Mesenchymal stem cell (in vitro differentiated cells and primary cell): ENCODE measurements around the gene PSTPIP1.

ENCODE experiments used
- DNase-seq: peaks from one replicate; pipeline ENCODE4 v3.0.0-alpha.2; 2013
- H2AFZ ChIP-seq: one replicate; pipeline ENCODE4 v1.6.1; 2013; ENCODE audit warnings: low read depth, mild to moderate bottlenecking, control low read depth, inconsistent platforms, low read length, moderate library complexity
- H2AK5ac ChIP-seq: 2 replicates; pipeline ENCODE4 v1.6.1; 2013; ENCODE audit warnings: low read length, moderate library complexity, mild to moderate bottlenecking, inconsistent platforms; ENCODE audit not compliant: severe bottlenecking
- H2BK120ac ChIP-seq: one replicate; pipeline ENCODE4 v1.6.1; 2013; ENCODE audit warnings: low read depth, mild to moderate bottlenecking, inconsistent platforms, low read length, moderate library complexity
- H2BK12ac ChIP-seq, 2 experiments: one replicate each; pipeline ENCODE4 v1.6.1; 2013; ENCODE audit warnings: inconsistent platforms in 2 of 2, low read length in 2 of 2, mild to moderate bottlenecking in 2 of 2, moderate library complexity in 2 of 2, control low read depth in 1 of 2
- H2BK15ac ChIP-seq: one replicate; pipeline ENCODE4 v1.6.1; 2013; ENCODE audit warnings: mild to moderate bottlenecking, low read depth, inconsistent platforms; ENCODE audit not compliant: poor library complexity, severe bottlenecking
- H2BK5ac ChIP-seq: 2 replicates; pipeline ENCODE4 v1.6.1; 2013; ENCODE audit warnings: low read depth, mild to moderate bottlenecking, low read length, control low read depth, inconsistent platforms; ENCODE audit not compliant: poor library complexity, severe bottlenecking
- H3K14ac ChIP-seq, 2 experiments: one replicate each; pipeline ENCODE4 v1.6.1; 2013; ENCODE audit warnings: inconsistent platforms in 2 of 2, low read length in 2 of 2, control low read depth in 1 of 2, mild to moderate bottlenecking in 1 of 2, moderate library complexity in 1 of 2
- H3K18ac ChIP-seq, 2 experiments: one replicate each; pipeline ENCODE4 v1.6.1; 2013; ENCODE audit warnings: inconsistent platforms in 2 of 2, low read length in 2 of 2, control low read depth in 1 of 2, low read depth in 1 of 2, mild to moderate bottlenecking in 1 of 2
- H3K23ac ChIP-seq, 2 experiments: one replicate each; pipeline ENCODE4 v1.6.1; 2013; ENCODE audit warnings: inconsistent platforms in 2 of 2, low read length in 2 of 2, mild to moderate bottlenecking in 2 of 2, moderate library complexity in 2 of 2, control low read depth in 1 of 2
- H3K27ac ChIP-seq: 2 replicates; pipeline ENCODE4 v1.5.1; 2013; ENCODE audit warnings: mild to moderate bottlenecking, moderate library complexity, low read length, control low read depth, inconsistent platforms; ENCODE audit not compliant: poor library complexity, severe bottlenecking
- H3K27me3 ChIP-seq, 2 experiments: 2 replicates each; pipeline versions ENCODE4 v1.6.1 to v1.7.0; 2013; ENCODE audit warnings: low read length in 2 of 2, mild to moderate bottlenecking in 2 of 2, moderate library complexity in 2 of 2, control low read depth in 1 of 2, inconsistent platforms in 1 of 2; ENCODE audit not compliant: control insufficient read depth in 1 of 2, insufficient read depth in 1 of 2
- H3K36me3 ChIP-seq, 2 experiments: 2 replicates each; pipeline versions ENCODE4 v1.6.1 to v1.7.0; 2013; ENCODE audit warnings: low read length in 2 of 2, control low read depth in 1 of 2, inconsistent platforms in 1 of 2, low read depth in 1 of 2, mild to moderate bottlenecking in 1 of 2; ENCODE audit not compliant: insufficient read depth in 2 of 2, control insufficient read depth in 1 of 2
- H3K4ac ChIP-seq, 2 experiments: one replicate each; pipeline ENCODE4 v1.6.1; 2013; ENCODE audit warnings: inconsistent platforms in 2 of 2, low read length in 2 of 2, mild to moderate bottlenecking in 2 of 2, moderate library complexity in 2 of 2, control low read depth in 1 of 2, low read depth in 1 of 2
- H3K4me1 ChIP-seq: 2 replicates; pipeline ENCODE4 v1.6.1; 2013; ENCODE audit warnings: low read depth, low read length, control low read depth; ENCODE audit not compliant: control insufficient read depth, insufficient read depth
- H3K4me2 ChIP-seq: 2 replicates; pipeline ENCODE4 v1.6.1; 2013; ENCODE audit warnings: low read length, mild to moderate bottlenecking, inconsistent platforms; ENCODE audit not compliant: poor library complexity, severe bottlenecking
- H3K4me3 ChIP-seq, 2 experiments: 2 replicates each; pipeline versions ENCODE4 v1.5.1 to v1.7.0; 2013; ENCODE audit warnings: low read length in 2 of 2, mild to moderate bottlenecking in 2 of 2, control low read depth in 1 of 2, low read depth in 1 of 2; ENCODE audit not compliant: insufficient read depth in 1 of 2
- H3K79me1 ChIP-seq: replicated peaks from 2 replicates; pipeline ENCODE4 v1.6.1; 2013; ENCODE audit warnings: mild to moderate bottlenecking, control low read depth, low read length, inconsistent platforms; ENCODE audit not compliant: poor library complexity, severe bottlenecking
- H3K9ac ChIP-seq: 2 replicates; pipeline ENCODE4 v1.7.0; 2013; ENCODE audit warnings: mild to moderate bottlenecking, low read length, moderate library complexity
- H3K9me3 ChIP-seq: 2 replicates; pipeline ENCODE4 v1.7.0; 2013; ENCODE audit warnings: mild to moderate bottlenecking, low read length; ENCODE audit not compliant: control insufficient read depth
- H4K8ac ChIP-seq: one replicate; pipeline ENCODE4 v1.6.1; 2013; ENCODE audit warnings: inconsistent platforms, mild to moderate bottlenecking, low read length, moderate library complexity
- H4K91ac ChIP-seq: one replicate; pipeline ENCODE4 v1.6.1; 2013; ENCODE audit warnings: mild to moderate bottlenecking, low read length, inconsistent platforms
- WGBS: methylation state at CpG from one replicate; pipeline ENCODE4 v1.1.7; 2013; ENCODE audit warnings: mixed read lengths; 5-methylcytosine and 5-hydroxymethylcytosine counted together

The PSTPIP1 gene

GRCh38 chr15:76993114-76993725 is 1.7 kb upstream of the PSTPIP1 start:
- H2BK5ac ChIP-seq: no peak overlapping the region
- H3K23ac ChIP-seq: no peak overlapping the region
- H3K14ac ChIP-seq: no peak overlapping the region
- no peak overlapping the region for H3K9ac ChIP-seq
- H3K79me1 ChIP-seq: no peaks in the 10 kb centered on the region
- no peak overlapping the region for H3K4ac ChIP-seq
- H2BK12ac ChIP-seq: no peak overlapping the region
- no peak overlapping the region for H2BK15ac ChIP-seq
- H2AK5ac ChIP-seq: no peak overlapping the region
- no peak overlapping the region for H3K4me2 ChIP-seq
- H3K9me3 ChIP-seq: no peaks in the 10 kb centered on the region
- no peak overlapping the region for H3K4me3 ChIP-seq
- H3K18ac ChIP-seq: no peak overlapping the region
- WGBS: 84% methylated on average over 5 of the region's 6 CpGs
- H2BK120ac ChIP-seq: no peak overlapping the region
- no peak overlapping the region for H4K91ac ChIP-seq
- H3K27me3 ChIP-seq: peaks cover 0 to 23% of the 10 kb centered on the region in 2 experiments
- H2AFZ ChIP-seq: no peak overlapping the region
- H3K36me3 ChIP-seq: no peaks in the 10 kb centered on the region
- peaks cover 12% of the 10 kb centered on the region for H3K4me1 ChIP-seq
- H3K27ac ChIP-seq: no peak overlapping the region
- DNase-seq: no peak
- H4K8ac ChIP-seq: no peak overlapping the region

DNA sequence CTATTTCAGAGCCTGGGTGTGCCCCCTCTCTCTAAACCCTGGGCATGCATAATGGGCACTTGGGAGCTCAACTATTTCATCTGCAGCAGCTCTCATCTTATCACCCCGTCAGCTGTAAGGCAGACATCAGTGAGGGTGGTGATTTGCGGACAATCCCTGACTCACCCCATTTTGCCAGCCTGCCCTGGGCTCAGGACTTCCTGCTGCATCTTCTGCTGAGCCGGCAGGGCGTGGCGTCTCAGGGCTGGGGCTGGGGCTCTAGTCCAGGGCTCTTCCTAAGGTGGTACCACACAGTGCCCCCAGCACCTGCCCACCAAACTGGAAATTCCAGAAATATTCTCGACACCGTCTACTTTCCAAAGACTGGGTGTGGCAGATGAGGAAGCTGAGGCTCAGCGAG is 925 bp upstream of the PSTPIP1 start:
- Histone ChIP-seq H2AK5ac (no peak overlapping the region), H3K9me3 (no peaks in the 10 kb centered on the region), H2BK5ac (no peak overlapping the region), H3K14ac (no peak overlapping the region), H3K4ac (no peak overlapping the region), H3K18ac (no peak overlapping the region), H3K4me3 (no peak overlapping the region), H4K8ac (no peak overlapping the region), H3K4me2 (no peak overlapping the region), H3K27ac (no peak overlapping the region), H2BK15ac (no peak overlapping the region), H4K91ac (no peak overlapping the region), H3K23ac (no peak overlapping the region), H3K79me1 (no peaks in the 10 kb centered on the region), H2BK12ac (no peak overlapping the region), H3K9ac (no peak overlapping the region), H3K36me3 (no peaks in the 10 kb centered on the region), H3K4me1 (peaks cover 12% of the 10 kb centered on the region), H3K27me3 (peaks cover 0 to 18% of the 10 kb centered on the region in 2 experiments), H2AFZ (no peak overlapping the region), H2BK120ac (no peak overlapping the region)
- WGBS: 78% methylated on average over 6 of the region's 8 CpGs
- no peak for DNase-seq

GRCh38 chr15:76994496-76994895 is 430 bp upstream of the PSTPIP1 start:
- H3K27me3 ChIP-seq: peaks cover 0 to 13% of the 10 kb centered on the region in 2 experiments
- H3K36me3 ChIP-seq: no peaks in the 10 kb centered on the region
- no peak overlapping the region for H3K14ac ChIP-seq
- H3K4me3 ChIP-seq: no peak overlapping the region
- no peaks in the 10 kb centered on the region for H3K9me3 ChIP-seq
- no peak overlapping the region for H2BK5ac ChIP-seq
- H4K8ac ChIP-seq: no peak overlapping the region
- H3K79me1 ChIP-seq: no peaks in the 10 kb centered on the region
- H3K9ac ChIP-seq: no peak overlapping the region
- DNase-seq: no peak
- no peak overlapping the region for H2AK5ac ChIP-seq
- WGBS: 89% methylated on average over 6 of the region's 6 CpGs
- H3K4me2 ChIP-seq: no peak overlapping the region
- no peak overlapping the region for H3K27ac ChIP-seq
- no peak overlapping the region for H2BK12ac ChIP-seq
- peaks cover 12% of the 10 kb centered on the region for H3K4me1 ChIP-seq
- H2BK15ac ChIP-seq: no peak overlapping the region
- no peak overlapping the region for H3K23ac ChIP-seq
- no peak overlapping the region for H3K4ac ChIP-seq
- no peak overlapping the region for H2BK120ac ChIP-seq
- no peak overlapping the region for H4K91ac ChIP-seq
- no peak overlapping the region for H3K18ac ChIP-seq
- H2AFZ ChIP-seq: no peak overlapping the region

- WGBS: 95% methylated on average over 7 of the region's 9 CpGs
- no peak for DNase-seq
- Histone ChIP-seq H3K79me1 (no peaks in the 10 kb centered on the region), H2BK5ac (no peak overlapping the region), H2BK120ac (no peak overlapping the region), H3K4me3 (no peak overlapping the region), H3K36me3 (no peaks in the 10 kb centered on the region), H3K27me3 (peaks cover 0 to 4% of the 10 kb centered on the region in 2 experiments), H3K4me2 (no peak overlapping the region), H4K8ac (no peak overlapping the region), H3K9me3 (no peaks in the 10 kb centered on the region), H2BK12ac (no peak overlapping the region), H2BK15ac (no peak overlapping the region), H4K91ac (no peak overlapping the region), H3K9ac (peak overlapping the region; percentile 57), H2AK5ac (no peak overlapping the region), H2AFZ (no peak overlapping the region), H3K4ac (no peak overlapping the region), H3K27ac (no peak overlapping the region), H3K18ac (no peak overlapping the region), H3K4me1 (peaks cover 12% of the 10 kb centered on the region), H3K14ac (no peak overlapping the region), H3K23ac (no peak overlapping the region)
These were observed 1.2 kb downstream of the PSTPIP1 start for GRCh38 chr15:76996076-76996525.
